Measurements from ENCODE around the gene ISX. TPM values are rescaled to one million over a fixed set of nuclear protein-coding genes. Genes with fewer than 3 reads are reported as not detected.
A peak's percentile ranks its signal among the peaks of the same experiment; 100 is the strongest.

Gene ISX
- not detected in 2 replicates for total RNA-seq (2014; rRNA removed; shearing (Covaris generic))
- total RNA-seq (2022) = not detected in 2 replicates
- Bru-seq, nascent RNA = not detected
- BruChase-seq, experiment 1, labeled RNA remaining after a 6-hour chase = not detected
- percentile 6 among the genes with signal in this experiment for BruChase-seq, experiment 2, labeled RNA remaining after a 2-hour chase
- long read RNA-seq = 0 reads

DNA sequence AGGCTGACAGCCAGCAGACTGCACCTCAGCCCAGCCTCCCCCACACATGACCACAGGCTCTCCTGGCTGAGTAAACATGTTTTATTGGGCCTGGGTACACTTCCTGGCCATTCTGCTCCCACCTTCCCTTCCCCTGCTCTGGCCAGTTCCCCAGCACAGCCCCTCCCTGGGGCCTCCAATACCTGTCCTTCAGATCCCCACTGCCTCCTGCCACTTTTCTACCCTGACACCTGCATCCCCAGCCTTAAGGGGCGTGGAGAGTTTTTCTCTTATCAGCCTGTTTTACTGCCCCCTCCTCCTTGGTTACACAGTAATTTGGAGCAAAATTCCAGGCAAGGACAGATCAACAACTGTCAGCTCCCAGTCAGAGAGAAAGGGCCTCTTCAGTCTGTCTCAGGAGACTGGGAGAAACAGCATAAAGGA lies at the start of gene ISX:
TSS of gene ISX (plus strand) at position 363 of the 423 bp plus-strand sequence. CDS start 930 bp downstream, outside the sequence.
- no TSS peak for BruUV-seq (replicated peaks)
- POLR2A ChIA-PET = no interaction called here

GRCh38 chr22:35016909-35017308 lies 49.0 kb upstream of the ISX start:
- Histone ChIP-seq H3K4me1 (ENCODE audit: insufficient read depth, low read length, poor library complexity, severe bottlenecking) (no peaks in the 10 kb centered on the region), H3K36me3 (ENCODE audit: insufficient read depth, low read length) (no peaks in the 10 kb centered on the region), H3K9me2 (ENCODE audit: insufficient read depth, low read length) (no peaks in the 10 kb centered on the region), H3K27ac (ENCODE audit: low read depth, low read length, poor library complexity, severe bottlenecking) (no peak overlapping the region), H3K9me3 (ENCODE audit: low read length) (no peaks in the 10 kb centered on the region), H4K20me1 (ENCODE audit: insufficient read depth, low read length) (no peaks in the 10 kb centered on the region), H3K4me3 (ENCODE audit: low read depth, low read length, poor library complexity, severe bottlenecking) (no peak overlapping the region), H3K4me2 (ENCODE audit: low read length) (no peak overlapping the region), H3K79me2 (ENCODE audit: insufficient read depth, low read depth, low read length) (no peaks in the 10 kb centered on the region), H2AFZ (ENCODE audit: low read length) (no peak overlapping the region)
- ChIA-PET CTCF (ENCODE audit: unreplicated experiment) (no interaction called here), POLR2A (no interaction called here)
- BruUV-seq (replicated peaks) = no TSS peak
- TF ChIP-seq, protein P1, sequence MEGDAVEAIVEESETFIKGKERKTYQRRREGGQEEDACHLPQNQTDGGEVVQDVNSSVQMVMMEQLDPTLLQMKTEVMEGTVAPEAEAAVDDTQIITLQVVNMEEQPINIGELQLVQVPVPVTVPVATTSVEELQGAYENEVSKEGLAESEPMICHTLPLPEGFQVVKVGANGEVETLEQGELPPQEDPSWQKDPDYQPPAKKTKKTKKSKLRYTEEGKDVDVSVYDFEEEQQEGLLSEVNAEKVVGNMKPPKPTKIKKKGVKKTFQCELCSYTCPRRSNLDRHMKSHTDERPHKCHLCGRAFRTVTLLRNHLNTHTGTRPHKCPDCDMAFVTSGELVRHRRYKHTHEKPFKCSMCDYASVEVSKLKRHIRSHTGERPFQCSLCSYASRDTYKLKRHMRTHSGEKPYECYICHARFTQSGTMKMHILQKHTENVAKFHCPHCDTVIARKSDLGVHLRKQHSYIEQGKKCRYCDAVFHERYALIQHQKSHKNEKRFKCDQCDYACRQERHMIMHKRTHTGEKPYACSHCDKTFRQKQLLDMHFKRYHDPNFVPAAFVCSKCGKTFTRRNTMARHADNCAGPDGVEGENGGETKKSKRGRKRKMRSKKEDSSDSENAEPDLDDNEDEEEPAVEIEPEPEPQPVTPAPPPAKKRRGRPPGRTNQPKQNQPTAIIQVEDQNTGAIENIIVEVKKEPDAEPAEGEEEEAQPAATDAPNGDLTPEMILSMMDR (conservative IDR thresholded peaks at IDR 0.05; ENCODE audit: low read length) = no peak
- no peak for TF ChIP-seq EZH2phosphoT487 (IDR thresholded peaks at IDR 0.05; ENCODE audit: borderline replicate concordance, low read depth, low read length)
- no peak for DNase-seq (ENCODE audit: low spot score)
- intact Hi-C loops (cut with micrococcal nuclease; ENCODE audit: unreplicated experiment) = no loop called here

More for the DNA sequence above, at the start of gene ISX:
- H3K9me3 ChIP-seq (ENCODE audit: low read length) = no peaks in the 10 kb centered on the region
- H3K9me2 ChIP-seq (ENCODE audit: insufficient read depth, low read length) = no peaks in the 10 kb centered on the region
- H3K4me3 ChIP-seq (ENCODE audit: low read depth, low read length, poor library complexity, severe bottlenecking) = no peak within 1 kb of the TSS
- no peak within 1 kb of the TSS for H3K4me2 ChIP-seq (ENCODE audit: low read length)
- TF ChIP-seq, protein P1 (conservative IDR thresholded peaks at IDR 0.05; ENCODE audit: low read length) = no peak
- intact Hi-C loops (cut with micrococcal nuclease; ENCODE audit: unreplicated experiment) = no loop called here
- H3K4me1 ChIP-seq (ENCODE audit: insufficient read depth, low read length, poor library complexity, severe bottlenecking) = no peaks in the 10 kb centered on the region
- H3K27ac ChIP-seq (ENCODE audit: low read depth, low read length, poor library complexity, severe bottlenecking) = no peak within 1 kb of the TSS
- H2AFZ ChIP-seq (ENCODE audit: low read length) = no peak within 1 kb of the TSS
- no peaks in the 10 kb centered on the region for H3K36me3 ChIP-seq (ENCODE audit: insufficient read depth, low read length)
- H3K79me2 ChIP-seq (ENCODE audit: insufficient read depth, low read depth, low read length) = no peaks in the 10 kb centered on the region
- no peaks in the 10 kb centered on the region for H4K20me1 ChIP-seq (ENCODE audit: insufficient read depth, low read length)
- no peak for DNase-seq (ENCODE audit: low spot score)
- CTCF ChIA-PET (ENCODE audit: unreplicated experiment) = no interaction called here

- no peak overlapping the region for H3K4me3 ChIP-seq (ENCODE audit: low read depth, low read length, poor library complexity, severe bottlenecking)
- TF ChIP-seq, protein P1 (conservative IDR thresholded peaks at IDR 0.05; ENCODE audit: low read length) = no peak
- no peak for TF ChIP-seq EZH2phosphoT487 (IDR thresholded peaks at IDR 0.05; ENCODE audit: borderline replicate concordance, low read depth, low read length)
- H3K36me3 ChIP-seq (ENCODE audit: insufficient read depth, low read length) = no peaks in the 10 kb centered on the region
- H4K20me1 ChIP-seq (ENCODE audit: insufficient read depth, low read length) = no peaks in the 10 kb centered on the region
- H3K4me1 ChIP-seq (ENCODE audit: insufficient read depth, low read length, poor library complexity, severe bottlenecking) = no peaks in the 10 kb centered on the region
- no TSS peak for BruUV-seq (replicated peaks)
- H3K4me2 ChIP-seq (ENCODE audit: low read length) = no peak overlapping the region
- no peak overlapping the region for H3K27ac ChIP-seq (ENCODE audit: low read depth, low read length, poor library complexity, severe bottlenecking)
- intact Hi-C loops (cut with micrococcal nuclease; ENCODE audit: unreplicated experiment) = no loop called here
- no peak for DNase-seq (ENCODE audit: low spot score)
- no peaks in the 10 kb centered on the region for H3K79me2 ChIP-seq (ENCODE audit: insufficient read depth, low read depth, low read length)
- ChIA-PET CTCF (ENCODE audit: unreplicated experiment) (no interaction called here), POLR2A (interaction anchor here (0.7 kb wide), 1 partner anchor 9 kb away, joined by 3 read pairs; no protein-coding TSS in a partner anchor)
- no peaks in the 10 kb centered on the region for H3K9me2 ChIP-seq (ENCODE audit: insufficient read depth, low read length)
- no peak overlapping the region for H2AFZ ChIP-seq (ENCODE audit: low read length)
- no peaks in the 10 kb centered on the region for H3K9me3 ChIP-seq (ENCODE audit: low read length)
Observed at GRCh38 chr22:35018995-35019394, 47.0 kb upstream of the ISX start.

Data from OCI-LY7 (cell line).